ENCODE results near the gene HNRNPA0. TPM values are rescaled to one million over a fixed set of nuclear protein-coding genes. Genes with fewer than 3 reads are reported as not detected.

HNRNPA0 gene
- total and polyA plus RNA-seq, 2 donors (not counting 3 experiments of a cell fraction or from before 2014, with no cell fraction given): 16.0 to 37.5 TPM

DNA sequence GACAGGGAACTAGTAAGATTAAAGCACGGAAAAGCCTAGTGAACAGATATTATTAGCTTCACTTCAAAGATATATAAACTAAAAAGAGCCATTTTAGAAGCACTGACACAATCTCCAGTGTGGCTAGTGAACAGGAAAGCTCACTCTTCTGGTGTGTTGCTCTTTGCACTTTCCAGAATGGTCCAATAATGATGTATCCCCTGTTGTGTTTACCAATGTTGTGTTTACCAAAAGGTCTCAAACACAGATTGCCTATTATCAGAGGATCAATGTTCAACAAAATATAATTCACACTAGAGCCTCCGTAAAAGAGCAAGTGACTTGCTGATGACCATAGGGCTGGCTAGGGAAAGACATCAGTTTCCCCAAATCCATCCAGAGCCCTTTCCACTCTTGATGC is 29.9 kb downstream of the HNRNPA0 start:
- intact Hi-C loops (cut with micrococcal nuclease) (no loop called here), dilution Hi-C loops (cut with MboI; ENCODE audit: extremely low pct_ligation_motif_present, low sequenced_read_pairs) (no loop called here)
- CTCF ChIA-PET: no interaction called here
- H3K79me2 ChIP-seq (ENCODE audit: control insufficient read depth, insufficient read depth, low read length): no peaks in the 10 kb centered on the region
- no peak overlapping the region for H3K27ac ChIP-seq (ENCODE audit: insufficient read depth, low read depth, low read length)
- H3K27me3 ChIP-seq (ENCODE audit: control insufficient read depth in 2 of 2, insufficient read depth in 2 of 2, low read length in 2 of 2): no peaks in the 10 kb centered on the region
- H4K20me1 ChIP-seq (replicated peaks; ENCODE audit: control insufficient read depth, extremely low read depth, insufficient read depth, low read length): no peaks in the 10 kb centered on the region
- no peak overlapping the region for H2AFZ ChIP-seq (ENCODE audit: low read depth, low read length)
- H3K4me2 ChIP-seq (ENCODE audit: insufficient read depth, low read length): no peak overlapping the region
- no peak overlapping the region for H3K4me3 ChIP-seq (replicated peaks in 1 of 3; ENCODE audit: insufficient read depth in 1 of 3, low read depth in 1 of 3, low read length in 3 of 3)
- peaks cover 0 to 4% of the 10 kb centered on the region in 2 experiments for H3K36me3 ChIP-seq (ENCODE audit: control insufficient read depth in 2 of 2, extremely low read depth in 1 of 2, insufficient read depth in 2 of 2, low read length in 2 of 2)
- no peak overlapping the region for H3K9ac ChIP-seq (replicated peaks; ENCODE audit: extremely low read depth, insufficient read depth, low read length)
- no TSS peak for BruUV-seq (replicated peaks)
- POLR2A ChIA-PET: no interaction called here
- H3K4me1 ChIP-seq (ENCODE audit: control insufficient read depth, extremely low read depth, insufficient read depth, low read length): no peaks in the 10 kb centered on the region
- H3K9me1 ChIP-seq (replicated peaks; ENCODE audit: control insufficient read depth, extremely low read depth, insufficient read depth, low read length): no peaks in the 10 kb centered on the region
- TF ChIP-seq, protein P1, sequence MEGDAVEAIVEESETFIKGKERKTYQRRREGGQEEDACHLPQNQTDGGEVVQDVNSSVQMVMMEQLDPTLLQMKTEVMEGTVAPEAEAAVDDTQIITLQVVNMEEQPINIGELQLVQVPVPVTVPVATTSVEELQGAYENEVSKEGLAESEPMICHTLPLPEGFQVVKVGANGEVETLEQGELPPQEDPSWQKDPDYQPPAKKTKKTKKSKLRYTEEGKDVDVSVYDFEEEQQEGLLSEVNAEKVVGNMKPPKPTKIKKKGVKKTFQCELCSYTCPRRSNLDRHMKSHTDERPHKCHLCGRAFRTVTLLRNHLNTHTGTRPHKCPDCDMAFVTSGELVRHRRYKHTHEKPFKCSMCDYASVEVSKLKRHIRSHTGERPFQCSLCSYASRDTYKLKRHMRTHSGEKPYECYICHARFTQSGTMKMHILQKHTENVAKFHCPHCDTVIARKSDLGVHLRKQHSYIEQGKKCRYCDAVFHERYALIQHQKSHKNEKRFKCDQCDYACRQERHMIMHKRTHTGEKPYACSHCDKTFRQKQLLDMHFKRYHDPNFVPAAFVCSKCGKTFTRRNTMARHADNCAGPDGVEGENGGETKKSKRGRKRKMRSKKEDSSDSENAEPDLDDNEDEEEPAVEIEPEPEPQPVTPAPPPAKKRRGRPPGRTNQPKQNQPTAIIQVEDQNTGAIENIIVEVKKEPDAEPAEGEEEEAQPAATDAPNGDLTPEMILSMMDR (IDR thresholded peaks at IDR 0.05; ENCODE audit: extremely low read depth in 1 of 2, insufficient read depth in 1 of 2, low read depth in 1 of 2, low read length in 2 of 2): no peak
- TF ChIP-seq EZH2 (IDR thresholded peaks at IDR 0.05; ENCODE audit: borderline replicate concordance, low read depth, low read length, severe bottlenecking) (no peak), POLR2A (IDR thresholded peaks at IDR 0.05; ENCODE audit: low read depth, low read length) (no peak), MYC (IDR thresholded peaks at IDR 0.05; ENCODE audit: low read depth, low read length) (no peak), FOS (IDR thresholded peaks at IDR 0.05; ENCODE audit: borderline replicate concordance, insufficient read depth, low read length) (no peak), GATA2 (IDR thresholded peaks at IDR 0.05; ENCODE audit: insufficient read depth, insufficient read length, low read depth, low read length) (no peak), JUN (IDR thresholded peaks at IDR 0.05; ENCODE audit: borderline replicate concordance, insufficient read depth, insufficient read length, low read depth) (no peak), POLR2AphosphoS5 (IDR thresholded peaks at IDR 0.05; ENCODE audit: insufficient read depth, low read depth, low read length) (no peak)
- TF ChIP-seq, protein P2, sequence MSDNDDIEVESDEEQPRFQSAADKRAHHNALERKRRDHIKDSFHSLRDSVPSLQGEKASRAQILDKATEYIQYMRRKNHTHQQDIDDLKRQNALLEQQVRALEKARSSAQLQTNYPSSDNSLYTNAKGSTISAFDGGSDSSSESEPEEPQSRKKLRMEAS (IDR thresholded peaks at IDR 0.05; ENCODE audit: insufficient read depth, insufficient read length): no peak
- FAIRE-seq: no peak
- no peak for DNase-seq (ENCODE audit: low read depth, low spot score)
- no peaks in the 10 kb centered on the region for H3K9me3 ChIP-seq (replicated peaks; ENCODE audit: control insufficient read depth, insufficient read depth, low read length)
